ENCODE results near the gene AHNAK.

DNA sequence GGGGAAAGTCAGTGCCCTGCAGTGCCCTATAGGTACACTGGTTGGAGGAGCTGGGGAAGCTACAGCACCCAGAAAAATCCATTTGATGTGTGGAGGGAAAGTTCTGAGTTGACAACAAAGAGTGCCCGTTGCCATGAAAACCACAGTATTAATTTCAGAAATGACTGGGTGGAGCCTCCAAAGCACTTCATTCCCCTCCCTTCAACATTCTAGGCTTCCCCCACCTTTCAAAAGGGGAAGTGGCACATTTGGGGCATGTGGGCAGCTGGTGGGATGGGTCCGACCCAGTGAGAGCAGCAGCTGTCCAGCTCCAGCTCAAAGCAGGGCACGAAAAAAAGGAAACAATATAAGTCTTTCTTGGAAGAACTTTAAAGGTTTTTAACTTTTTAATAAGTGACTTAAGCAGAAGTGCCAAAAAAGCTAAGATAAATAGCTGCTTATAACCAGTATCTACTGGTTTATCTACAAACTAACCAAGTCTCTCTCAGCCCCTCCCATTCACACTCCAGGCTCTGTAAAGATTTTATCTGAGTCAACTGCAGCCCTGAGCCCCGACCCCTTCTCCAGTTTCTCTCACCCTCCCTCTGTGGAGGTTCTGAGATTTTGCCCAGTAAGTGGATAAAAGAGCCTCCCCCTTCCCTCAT lies 9.0 kb upstream of the AHNAK start:
- TF ChIP-seq, protein P1, sequence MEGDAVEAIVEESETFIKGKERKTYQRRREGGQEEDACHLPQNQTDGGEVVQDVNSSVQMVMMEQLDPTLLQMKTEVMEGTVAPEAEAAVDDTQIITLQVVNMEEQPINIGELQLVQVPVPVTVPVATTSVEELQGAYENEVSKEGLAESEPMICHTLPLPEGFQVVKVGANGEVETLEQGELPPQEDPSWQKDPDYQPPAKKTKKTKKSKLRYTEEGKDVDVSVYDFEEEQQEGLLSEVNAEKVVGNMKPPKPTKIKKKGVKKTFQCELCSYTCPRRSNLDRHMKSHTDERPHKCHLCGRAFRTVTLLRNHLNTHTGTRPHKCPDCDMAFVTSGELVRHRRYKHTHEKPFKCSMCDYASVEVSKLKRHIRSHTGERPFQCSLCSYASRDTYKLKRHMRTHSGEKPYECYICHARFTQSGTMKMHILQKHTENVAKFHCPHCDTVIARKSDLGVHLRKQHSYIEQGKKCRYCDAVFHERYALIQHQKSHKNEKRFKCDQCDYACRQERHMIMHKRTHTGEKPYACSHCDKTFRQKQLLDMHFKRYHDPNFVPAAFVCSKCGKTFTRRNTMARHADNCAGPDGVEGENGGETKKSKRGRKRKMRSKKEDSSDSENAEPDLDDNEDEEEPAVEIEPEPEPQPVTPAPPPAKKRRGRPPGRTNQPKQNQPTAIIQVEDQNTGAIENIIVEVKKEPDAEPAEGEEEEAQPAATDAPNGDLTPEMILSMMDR (IDR thresholded peaks at IDR 0.05), result no peak
- no peak for TF ChIP-seq POLR2A (IDR thresholded peaks at IDR 0.05)
